ENCODE measurements around the gene KRT77. TPM values are rescaled to one million over a fixed set of nuclear protein-coding genes. Genes with fewer than 3 reads are reported as not detected.

The KRT77 gene
- polyA plus RNA-seq, 3 donors = not detected

DNA sequence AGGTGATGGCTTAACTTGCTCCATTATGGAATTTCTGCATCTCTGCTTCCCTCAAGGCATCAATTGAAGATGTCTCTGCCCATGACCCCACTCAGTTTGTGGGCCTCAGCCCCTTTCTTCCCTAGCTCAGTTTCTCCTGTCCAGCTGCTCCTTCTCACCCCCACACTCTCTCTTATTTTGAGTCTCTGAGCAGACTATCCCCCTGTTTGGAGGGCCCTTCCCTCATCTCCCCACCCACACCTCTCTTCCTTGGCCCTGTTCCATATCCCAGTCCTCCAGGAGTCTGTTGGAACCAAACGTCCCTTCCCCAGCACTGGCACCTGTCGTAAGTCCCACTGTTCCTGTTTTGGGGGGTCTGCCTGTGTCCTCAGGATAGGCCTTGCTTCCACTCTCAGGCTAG, 14.8 kb downstream of the KRT77 start:
- Mint-ChIP-seq H3K27me3 (ENCODE audit: low read depth in 3 of 3) (peaks cover 35 to 53% (median 38%) of the 10 kb centered on the region in 3 donors), H3K27ac (no peak overlapping the region)

DNA sequence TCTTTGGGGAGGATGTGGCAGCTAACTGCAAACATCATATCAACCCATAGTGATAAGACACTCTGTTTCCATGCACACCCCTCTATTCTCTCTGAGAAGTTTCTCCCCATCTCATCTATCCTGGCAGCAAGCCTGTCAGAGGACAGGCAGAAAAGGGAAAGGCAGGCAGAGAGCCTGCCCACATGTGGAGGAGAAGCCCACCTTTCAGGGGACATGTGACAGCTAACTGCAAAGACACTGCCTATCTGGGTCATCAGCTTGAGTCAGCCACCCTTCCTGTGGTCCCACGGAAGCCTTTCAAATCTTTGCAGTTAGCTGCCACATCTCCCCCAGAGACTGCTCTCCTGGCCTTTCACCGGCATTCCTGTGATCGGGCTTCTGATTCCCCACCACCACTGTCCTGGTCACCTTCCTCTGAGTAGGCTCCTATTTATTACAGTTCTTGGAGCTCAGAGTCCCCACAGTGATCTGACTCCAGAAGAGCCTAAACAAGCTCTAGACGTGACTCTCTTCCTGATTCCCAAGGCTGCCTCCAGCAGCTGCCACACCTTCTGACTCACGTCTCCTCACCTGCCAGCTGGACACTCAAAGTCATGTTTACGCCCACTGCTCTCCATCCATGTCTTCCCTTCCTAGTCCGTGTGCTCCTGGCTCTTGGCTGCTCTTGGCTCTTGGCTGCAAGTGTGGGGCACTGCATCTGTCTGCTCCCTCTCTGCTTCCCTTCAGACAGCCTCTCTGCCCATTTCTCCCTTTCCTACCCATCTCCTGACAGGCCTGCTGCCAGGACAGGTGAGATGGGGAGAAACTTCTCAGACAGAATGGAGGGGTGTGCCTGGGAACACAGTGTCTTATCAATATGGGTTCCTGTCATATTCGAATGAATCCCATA, 15.6 kb downstream of the KRT77 start:
- Histone ChIP-seq H3K9ac (ENCODE audit: insufficient read depth, low read length, poor library complexity, severe bottlenecking) (no peak overlapping the region), H3K36me3 (replicated peaks in 1 of 2; ENCODE audit: control insufficient read depth in 1 of 2, insufficient read depth in 2 of 2, low read length in 2 of 2) (no peaks in the 10 kb centered on the region), H3K27me3 (ENCODE audit: control insufficient read depth in 2 of 2, insufficient read depth in 2 of 2, low read length in 2 of 2) (peaks cover 17 to 31% of the 10 kb centered on the region in 2 donors), H3K27ac (ENCODE audit: low read depth in 1 of 2, low read length in 2 of 2) (no peak overlapping the region), H2AFZ (ENCODE audit: insufficient read depth, low read depth, low read length, poor library complexity, severe bottlenecking) (no peak overlapping the region), H3K4me3 (replicated peaks in 1 of 3; ENCODE audit: low read depth in 2 of 3, low read length in 3 of 3) (no peak overlapping the region), H3K79me2 (ENCODE audit: insufficient read depth, low read length) (no peaks in the 10 kb centered on the region), H3K4me2 (replicated peaks; ENCODE audit: extremely low read depth, low read length, poor library complexity, severe bottlenecking) (no peak overlapping the region), H3K4me1 (ENCODE audit: control insufficient read depth in 1 of 2, insufficient read depth in 2 of 2, low read length in 2 of 2) (peaks cover 3 to 5% of the 10 kb centered on the region in 2 donors), H3K9me3 (replicated peaks in 1 of 2; ENCODE audit: control insufficient read depth in 1 of 2, insufficient read depth in 1 of 2, low read length in 2 of 2) (peaks cover 0 to 5% of the 10 kb centered on the region in 2 donors), H4K20me1 (ENCODE audit: insufficient read depth, low read length) (no peaks in the 10 kb centered on the region)
- intact Hi-C loops (cut with micrococcal nuclease) = no loop called here
- H3K36me3 Mint-ChIP-seq = no peaks in the 10 kb centered on the region
- TF ChIP-seq, protein P1, sequence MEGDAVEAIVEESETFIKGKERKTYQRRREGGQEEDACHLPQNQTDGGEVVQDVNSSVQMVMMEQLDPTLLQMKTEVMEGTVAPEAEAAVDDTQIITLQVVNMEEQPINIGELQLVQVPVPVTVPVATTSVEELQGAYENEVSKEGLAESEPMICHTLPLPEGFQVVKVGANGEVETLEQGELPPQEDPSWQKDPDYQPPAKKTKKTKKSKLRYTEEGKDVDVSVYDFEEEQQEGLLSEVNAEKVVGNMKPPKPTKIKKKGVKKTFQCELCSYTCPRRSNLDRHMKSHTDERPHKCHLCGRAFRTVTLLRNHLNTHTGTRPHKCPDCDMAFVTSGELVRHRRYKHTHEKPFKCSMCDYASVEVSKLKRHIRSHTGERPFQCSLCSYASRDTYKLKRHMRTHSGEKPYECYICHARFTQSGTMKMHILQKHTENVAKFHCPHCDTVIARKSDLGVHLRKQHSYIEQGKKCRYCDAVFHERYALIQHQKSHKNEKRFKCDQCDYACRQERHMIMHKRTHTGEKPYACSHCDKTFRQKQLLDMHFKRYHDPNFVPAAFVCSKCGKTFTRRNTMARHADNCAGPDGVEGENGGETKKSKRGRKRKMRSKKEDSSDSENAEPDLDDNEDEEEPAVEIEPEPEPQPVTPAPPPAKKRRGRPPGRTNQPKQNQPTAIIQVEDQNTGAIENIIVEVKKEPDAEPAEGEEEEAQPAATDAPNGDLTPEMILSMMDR (IDR thresholded peaks at IDR 0.05) = no peak
- DNase-seq = no peak
- H3K27ac Mint-ChIP-seq = peak overlapping the region in 2 of 7 donors; percentile 32 to 68
- 89% methylated on average over 7 of the region's 8 CpGs for WGBS (ENCODE audit: insufficient coverage)
- peaks cover 34 to 47% (median 38%) of the 10 kb centered on the region in 3 donors for H3K27me3 Mint-ChIP-seq (ENCODE audit: low read depth in 3 of 3)
- H3K9me3 Mint-ChIP-seq = peaks cover 0 to 3% (median 0%) of the 10 kb centered on the region in 7 donors
- peaks cover 9% of the 10 kb centered on the region for H3K4me1 Mint-ChIP-seq
- no peak overlapping the region for H3K4me3 Mint-ChIP-seq

More for the DNA sequence above, 14.8 kb downstream of the KRT77 start:
- no peaks in the 10 kb centered on the region for H3K36me3 Mint-ChIP-seq
- peaks cover 9% of the 10 kb centered on the region for H3K4me1 Mint-ChIP-seq
- Histone ChIP-seq H2AFZ (ENCODE audit: insufficient read depth, low read depth, low read length, poor library complexity, severe bottlenecking) (no peak overlapping the region), H3K36me3 (replicated peaks in 1 of 2; ENCODE audit: control insufficient read depth in 1 of 2, insufficient read depth in 2 of 2, low read length in 2 of 2) (no peaks in the 10 kb centered on the region), H3K27me3 (ENCODE audit: control insufficient read depth in 2 of 2, insufficient read depth in 2 of 2, low read length in 2 of 2) (peaks cover 17 to 34% of the 10 kb centered on the region in 2 donors), H3K4me3 (replicated peaks in 1 of 3; ENCODE audit: low read depth in 2 of 3, low read length in 3 of 3) (no peak overlapping the region), H3K79me2 (ENCODE audit: insufficient read depth, low read length) (no peaks in the 10 kb centered on the region), H3K4me1 (ENCODE audit: control insufficient read depth in 1 of 2, insufficient read depth in 2 of 2, low read length in 2 of 2) (peaks cover 3 to 5% of the 10 kb centered on the region in 2 donors), H3K27ac (ENCODE audit: low read depth in 1 of 2, low read length in 2 of 2) (no peak overlapping the region), H3K9ac (ENCODE audit: insufficient read depth, low read length, poor library complexity, severe bottlenecking) (no peak overlapping the region), H3K4me2 (replicated peaks; ENCODE audit: extremely low read depth, low read length, poor library complexity, severe bottlenecking) (no peak overlapping the region), H4K20me1 (ENCODE audit: insufficient read depth, low read length) (no peaks in the 10 kb centered on the region), H3K9me3 (replicated peaks in 1 of 2; ENCODE audit: control insufficient read depth in 1 of 2, insufficient read depth in 1 of 2, low read length in 2 of 2) (peaks cover 0 to 5% of the 10 kb centered on the region in 2 donors)
- TF ChIP-seq, protein P1 (IDR thresholded peaks at IDR 0.05) = no peak
- no peak for DNase-seq
- peaks cover 0 to 3% (median 0%) of the 10 kb centered on the region in 7 donors for H3K9me3 Mint-ChIP-seq
- intact Hi-C loops (cut with micrococcal nuclease) = no loop called here
- no peak overlapping the region for H3K4me3 Mint-ChIP-seq
- WGBS (ENCODE audit: insufficient coverage) = 80% methylated on average over 1 of the region's 2 CpGs

Measured in CD14-positive monocyte (primary cell).